Transverse colon (tissue), 3 donors: ENCODE results near the gene UHRF2.

Experiments
- CTCF ChIP-seq, 5 experiments: fragments of 200-600 bp in 3 of 5; fragments of 450-650 bp in 2 of 5; sonication (generic) in 3 of 5; IDR thresholded peaks; 1 replicate in 2 of 5; 2 replicates in 3 of 5; pipeline ENCODE4 v1.5.1; 2016 to 2017; ENCODE audit warnings: antibody characterized with exemption in 5 of 5, inconsistent platforms in 3 of 5, mild to moderate bottlenecking in 2 of 5, moderate library complexity in 1 of 5
- POLR2A ChIP-seq: fragments of 450-650 bp; IDR thresholded peaks from one replicate; pipeline ENCODE4 v1.6.1; 2016; ENCODE audit warnings: antibody characterized with exemption, mild to moderate bottlenecking, moderate library complexity

- TF ChIP-seq POLR2A (no peak), CTCF (IDR thresholded peaks at IDR 0.05) (no peak)
Observed at GRCh38 chr9:6383551-6384225, 29.3 kb upstream of the UHRF2 start.
